ENCODE measurements around the gene ZDHHC14.

- TF ChIP-seq, protein P1, sequence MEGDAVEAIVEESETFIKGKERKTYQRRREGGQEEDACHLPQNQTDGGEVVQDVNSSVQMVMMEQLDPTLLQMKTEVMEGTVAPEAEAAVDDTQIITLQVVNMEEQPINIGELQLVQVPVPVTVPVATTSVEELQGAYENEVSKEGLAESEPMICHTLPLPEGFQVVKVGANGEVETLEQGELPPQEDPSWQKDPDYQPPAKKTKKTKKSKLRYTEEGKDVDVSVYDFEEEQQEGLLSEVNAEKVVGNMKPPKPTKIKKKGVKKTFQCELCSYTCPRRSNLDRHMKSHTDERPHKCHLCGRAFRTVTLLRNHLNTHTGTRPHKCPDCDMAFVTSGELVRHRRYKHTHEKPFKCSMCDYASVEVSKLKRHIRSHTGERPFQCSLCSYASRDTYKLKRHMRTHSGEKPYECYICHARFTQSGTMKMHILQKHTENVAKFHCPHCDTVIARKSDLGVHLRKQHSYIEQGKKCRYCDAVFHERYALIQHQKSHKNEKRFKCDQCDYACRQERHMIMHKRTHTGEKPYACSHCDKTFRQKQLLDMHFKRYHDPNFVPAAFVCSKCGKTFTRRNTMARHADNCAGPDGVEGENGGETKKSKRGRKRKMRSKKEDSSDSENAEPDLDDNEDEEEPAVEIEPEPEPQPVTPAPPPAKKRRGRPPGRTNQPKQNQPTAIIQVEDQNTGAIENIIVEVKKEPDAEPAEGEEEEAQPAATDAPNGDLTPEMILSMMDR (IDR thresholded peaks at IDR 0.05), result no peak
- TF ChIP-seq EP300 (IDR thresholded peaks at IDR 0.05), result no peak
- peak; percentile 66 to 92 for TF ChIP-seq POLR2AphosphoS5 (IDR thresholded peaks at IDR 0.05)
- TF ChIP-seq POLR2A (IDR thresholded peaks at IDR 0.05; ENCODE audit: low read depth), result peak; percentile 74
Measured at GRCh38 chr6:157380779-157381561, at the start of gene ZDHHC14.
